Activated naive CD8-positive, alpha-beta T cell (primary cell): ENCODE measurements around the gene C1RL.

Experiments used
- H3K27ac Mint-ChIP-seq: one replicate; pipeline ENCODE4 v1.8.0; 2021; ENCODE audit warnings: mixed read lengths
- H3K27me3 Mint-ChIP-seq: one replicate; pipeline ENCODE4 v1.8.0; 2021; ENCODE audit warnings: mixed read lengths
- H3K36me3 Mint-ChIP-seq: one replicate; pipeline ENCODE4 v1.8.0; 2021; ENCODE audit warnings: mixed read lengths
- H3K4me1 Mint-ChIP-seq: one replicate; pipeline ENCODE4 v1.8.0; 2021; ENCODE audit warnings: low read depth, mixed read lengths
- H3K4me3 Mint-ChIP-seq: one replicate; pipeline ENCODE4 v1.8.0; 2021; ENCODE audit warnings: mild to moderate bottlenecking, mixed read lengths
- H3K9me3 Mint-ChIP-seq: one replicate; pipeline ENCODE4 v1.8.0; 2021; ENCODE audit warnings: low read depth, mixed read lengths

Gene C1RL

GRCh38 chr12:7128681-7129286 lies 19.8 kb upstream of the C1RL start, which contains the start of gene RBP5:
TSS of gene RBP5 (minus strand) at chr12:7128889. CDS start at chr12:7128775, 114 bp downstream.
- Mint-ChIP-seq H3K4me1 (peaks cover 30% of the 10 kb centered on the region), H3K4me3 (peak within 1 kb of the TSS; percentile 94), H3K27me3 (no peaks in the 10 kb centered on the region), H3K27ac (no peak within 1 kb of the TSS), H3K9me3 (no peaks in the 10 kb centered on the region), H3K36me3 (no peaks in the 10 kb centered on the region)

DNA sequence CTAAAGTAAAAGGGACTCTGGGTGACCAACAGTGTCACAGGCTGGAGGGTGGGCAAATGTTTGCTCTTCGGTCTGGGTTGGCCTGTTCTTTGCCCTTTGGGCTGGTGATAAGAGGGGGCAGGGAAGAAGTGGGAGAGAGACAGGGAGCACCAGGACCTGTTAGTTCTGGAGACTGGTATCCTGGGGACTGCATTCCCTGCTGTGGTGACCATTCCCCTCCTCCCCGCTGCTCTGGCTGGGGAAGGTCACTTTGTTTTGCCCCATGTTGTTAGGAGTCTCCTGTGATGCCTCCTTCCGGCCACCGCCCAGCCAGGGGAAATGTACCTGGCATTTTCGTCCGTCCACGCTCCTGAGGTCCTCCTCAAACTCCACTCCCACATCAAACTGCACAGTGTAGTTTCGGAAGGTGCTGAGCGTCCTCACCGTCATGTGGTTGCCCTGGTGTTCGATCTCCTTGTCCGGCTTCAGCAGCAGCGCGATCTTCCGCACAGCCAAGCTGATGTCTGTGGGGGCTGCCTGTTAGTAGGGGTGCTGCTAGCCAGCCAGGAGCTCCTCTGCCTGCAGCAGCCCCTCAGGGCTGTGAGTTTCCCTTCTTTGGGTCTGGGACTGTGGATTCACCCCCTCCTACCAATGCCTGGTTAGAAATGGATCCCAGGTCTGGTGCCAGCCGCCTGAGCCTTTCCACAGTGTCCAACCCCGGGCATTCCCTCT lies 19.1 kb upstream of the C1RL start:
- Mint-ChIP-seq H3K36me3 (no peaks in the 10 kb centered on the region), H3K4me3 (peak overlapping the region; percentile 94), H3K27ac (no peak overlapping the region), H3K27me3 (no peaks in the 10 kb centered on the region), H3K9me3 (no peaks in the 10 kb centered on the region), H3K4me1 (peaks cover 30% of the 10 kb centered on the region)

GRCh38 chr12:7125632-7126227 lies 16.7 kb upstream of the C1RL start:
- no peak overlapping the region for H3K27ac Mint-ChIP-seq
- H3K4me3 Mint-ChIP-seq = no peak overlapping the region
- no peaks in the 10 kb centered on the region for H3K27me3 Mint-ChIP-seq
- peaks cover 11% of the 10 kb centered on the region for H3K4me1 Mint-ChIP-seq
- H3K36me3 Mint-ChIP-seq = no peaks in the 10 kb centered on the region
- no peaks in the 10 kb centered on the region for H3K9me3 Mint-ChIP-seq

GRCh38 chr12:7123806-7124522 lies 14.9 kb upstream of the C1RL start:
- Mint-ChIP-seq H3K4me3 (no peak overlapping the region), H3K9me3 (no peaks in the 10 kb centered on the region), H3K4me1 (peaks cover 5% of the 10 kb centered on the region), H3K36me3 (no peaks in the 10 kb centered on the region), H3K27ac (no peak overlapping the region), H3K27me3 (no peaks in the 10 kb centered on the region)

DNA sequence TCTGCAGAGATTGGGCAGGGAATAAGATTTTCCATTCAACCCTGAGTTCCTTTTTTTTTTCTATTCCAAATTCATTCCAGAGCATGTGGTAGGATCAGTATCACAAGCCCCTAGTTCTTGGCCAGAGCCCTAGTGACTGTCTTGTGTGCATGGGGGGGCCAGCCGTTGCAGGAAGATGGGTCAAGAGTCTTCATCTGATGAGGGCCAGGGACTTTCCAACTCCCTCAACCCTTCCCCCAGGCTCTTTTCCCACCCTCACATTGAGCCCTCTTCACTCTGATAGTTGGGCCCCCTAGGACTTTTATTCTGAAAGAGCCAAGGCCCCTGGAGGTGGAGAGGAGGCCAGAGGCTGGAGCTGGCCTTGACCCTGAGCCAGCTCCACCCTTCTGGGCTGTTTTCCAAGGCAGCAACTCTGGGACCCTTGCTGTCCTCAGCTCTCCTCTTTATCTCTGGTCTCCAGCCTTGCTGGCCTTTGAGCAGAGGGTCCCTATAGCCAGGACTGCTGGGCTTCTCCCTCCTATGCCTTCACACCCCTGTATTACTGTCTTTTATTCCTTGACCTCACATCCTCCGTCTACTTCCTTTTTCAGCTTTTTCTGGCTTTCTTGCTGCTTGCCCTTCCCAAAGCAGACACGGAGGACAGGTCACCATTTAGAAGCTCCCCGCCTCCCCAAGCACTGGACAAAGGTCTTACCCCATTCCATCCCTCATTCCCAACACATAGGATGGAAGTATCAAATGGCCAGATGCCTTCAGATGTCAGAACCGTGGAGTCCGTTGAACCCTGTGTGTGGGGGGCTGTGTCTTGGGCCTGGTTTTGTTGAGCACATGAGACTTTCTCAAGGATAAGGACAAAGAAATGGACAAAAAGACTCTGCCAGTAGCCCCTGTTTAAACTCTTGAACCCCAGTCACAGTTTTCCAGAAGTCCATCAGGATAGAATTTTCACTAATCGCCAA lies 14.1 kb upstream of the C1RL start:
- Mint-ChIP-seq H3K36me3 (peaks cover 6% of the 10 kb centered on the region), H3K4me1 (no peaks in the 10 kb centered on the region), H3K27me3 (no peaks in the 10 kb centered on the region), H3K4me3 (no peak overlapping the region), H3K27ac (no peak overlapping the region), H3K9me3 (no peaks in the 10 kb centered on the region)

- H3K4me1 Mint-ChIP-seq = no peaks in the 10 kb centered on the region
- H3K4me3 Mint-ChIP-seq = no peak overlapping the region
- no peaks in the 10 kb centered on the region for H3K27me3 Mint-ChIP-seq
- H3K36me3 Mint-ChIP-seq = peaks cover 7% of the 10 kb centered on the region
- no peaks in the 10 kb centered on the region for H3K9me3 Mint-ChIP-seq
- H3K27ac Mint-ChIP-seq = no peak overlapping the region
Observed at GRCh38 chr12:7121324-7121723, 12.3 kb upstream of the C1RL start.

GRCh38 chr12:7120166-7120565 lies 11.2 kb upstream of the C1RL start:
- H3K9me3 Mint-ChIP-seq = no peaks in the 10 kb centered on the region
- no peak overlapping the region for H3K4me3 Mint-ChIP-seq
- no peaks in the 10 kb centered on the region for H3K27me3 Mint-ChIP-seq
- H3K27ac Mint-ChIP-seq = no peak overlapping the region
- H3K36me3 Mint-ChIP-seq = peaks cover 12% of the 10 kb centered on the region
- H3K4me1 Mint-ChIP-seq = no peaks in the 10 kb centered on the region

DNA sequence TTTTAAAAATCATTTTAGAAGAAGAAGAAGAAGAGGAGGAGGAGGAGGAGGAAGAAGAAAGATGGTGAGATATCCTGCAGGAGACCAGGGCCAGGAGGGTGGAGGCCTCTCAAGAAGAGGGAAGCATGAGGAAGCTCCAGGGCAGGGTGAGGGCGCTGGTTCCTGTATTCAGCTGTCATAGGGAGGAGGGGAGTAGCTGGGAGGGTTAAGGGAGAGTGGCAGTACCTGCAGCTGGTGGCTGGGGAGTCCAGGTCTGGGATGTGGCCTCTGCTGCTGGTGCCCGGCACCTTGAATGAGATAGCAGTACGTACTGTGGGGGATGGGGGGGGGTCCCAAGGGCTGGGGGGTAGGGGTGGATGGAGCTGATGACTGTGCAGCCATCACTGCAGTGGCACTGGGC lies 9.9 kb upstream of the C1RL start:
- peaks cover 12% of the 10 kb centered on the region for H3K36me3 Mint-ChIP-seq
- H3K9me3 Mint-ChIP-seq = no peaks in the 10 kb centered on the region
- no peak overlapping the region for H3K27ac Mint-ChIP-seq

DNA sequence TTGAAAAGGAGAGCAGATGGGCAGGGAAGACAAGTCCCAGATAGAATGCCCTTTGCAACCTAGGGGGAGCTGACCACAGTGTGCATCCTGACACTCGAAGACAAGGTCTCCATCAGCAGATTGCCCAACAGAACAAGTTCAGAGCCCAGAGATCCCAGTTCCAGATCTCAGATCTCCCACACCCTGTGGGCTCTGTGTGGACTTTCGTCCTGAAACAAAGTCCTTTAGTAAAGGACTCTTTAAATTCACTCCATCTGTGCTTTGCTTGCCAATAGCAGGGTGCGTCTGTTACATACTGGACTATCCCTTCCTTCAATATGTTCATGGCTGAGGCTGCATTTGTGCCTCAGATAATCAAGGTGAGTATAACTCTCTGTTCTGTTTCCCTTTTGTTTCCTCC lies 8.7 kb upstream of the C1RL start:
- H3K4me3 Mint-ChIP-seq = no peak overlapping the region
- H3K27me3 Mint-ChIP-seq = no peaks in the 10 kb centered on the region
- peaks cover 5% of the 10 kb centered on the region for H3K4me1 Mint-ChIP-seq
- no peaks in the 10 kb centered on the region for H3K9me3 Mint-ChIP-seq
- H3K27ac Mint-ChIP-seq = no peak overlapping the region
- peaks cover 12% of the 10 kb centered on the region for H3K36me3 Mint-ChIP-seq

More for the DNA sequence above, 9.9 kb upstream of the C1RL start:
- no peak overlapping the region for H3K4me3 Mint-ChIP-seq
- H3K27me3 Mint-ChIP-seq = no peaks in the 10 kb centered on the region
- H3K4me1 Mint-ChIP-seq = no peaks in the 10 kb centered on the region

GRCh38 chr12:7116916-7117315 lies 7.9 kb upstream of the C1RL start:
- no peak overlapping the region for H3K27ac Mint-ChIP-seq

GRCh38 chr12:7116196-7116595 lies 7.2 kb upstream of the C1RL start:
- Mint-ChIP-seq H3K4me1 (peaks cover 5% of the 10 kb centered on the region), H3K9me3 (no peaks in the 10 kb centered on the region), H3K4me3 (no peak overlapping the region), H3K27ac (no peak overlapping the region), H3K36me3 (peaks cover 12% of the 10 kb centered on the region), H3K27me3 (no peaks in the 10 kb centered on the region)

More at GRCh38 chr12:7116916-7117315, 7.9 kb upstream of the C1RL start:
- Mint-ChIP-seq H3K27me3 (no peaks in the 10 kb centered on the region), H3K4me1 (peaks cover 5% of the 10 kb centered on the region), H3K9me3 (no peaks in the 10 kb centered on the region), H3K4me3 (no peak overlapping the region), H3K36me3 (peaks cover 12% of the 10 kb centered on the region)

- Mint-ChIP-seq H3K4me3 (no peak overlapping the region), H3K9me3 (no peaks in the 10 kb centered on the region), H3K27me3 (no peaks in the 10 kb centered on the region), H3K4me1 (peaks cover 5% of the 10 kb centered on the region), H3K36me3 (peaks cover 12% of the 10 kb centered on the region), H3K27ac (no peak overlapping the region)
Observed at GRCh38 chr12:7114851-7115250, 5.8 kb upstream of the C1RL start.

- Mint-ChIP-seq H3K36me3 (peaks cover 12% of the 10 kb centered on the region), H3K9me3 (no peaks in the 10 kb centered on the region), H3K27ac (no peak overlapping the region), H3K27me3 (no peaks in the 10 kb centered on the region), H3K4me1 (peaks cover 11% of the 10 kb centered on the region), H3K4me3 (no peak overlapping the region)
Observed at GRCh38 chr12:7114008-7114407, 5.0 kb upstream of the C1RL start.

DNA sequence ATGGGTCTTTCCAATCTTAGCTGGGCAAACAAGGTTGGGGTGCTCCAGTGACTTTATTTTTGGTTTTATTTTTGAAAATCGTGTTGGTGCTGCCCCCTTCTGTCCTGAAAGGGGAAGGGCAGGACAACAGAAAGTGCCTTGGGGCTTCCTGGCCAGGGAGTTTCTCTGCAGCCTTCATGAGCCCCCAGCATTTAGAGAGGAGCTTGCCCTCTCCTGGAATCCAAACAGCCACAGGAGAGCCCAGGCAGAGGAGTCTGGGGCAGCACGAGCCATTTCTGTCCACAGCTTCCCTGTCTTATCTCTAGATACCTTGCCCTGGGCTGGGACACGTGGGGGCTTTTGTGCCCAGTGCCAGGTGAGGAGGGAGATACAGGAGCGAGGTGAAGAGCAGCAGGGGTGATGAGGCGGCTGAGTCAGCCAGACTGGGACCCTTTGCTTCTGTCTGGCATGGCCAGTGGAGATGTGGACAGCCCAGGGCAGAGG lies 4.4 kb upstream of the C1RL start:
- H3K27ac Mint-ChIP-seq = no peak overlapping the region
- H3K4me1 Mint-ChIP-seq = peaks cover 13% of the 10 kb centered on the region
- no peak overlapping the region for H3K4me3 Mint-ChIP-seq
- H3K36me3 Mint-ChIP-seq = peaks cover 9% of the 10 kb centered on the region
- H3K27me3 Mint-ChIP-seq = no peaks in the 10 kb centered on the region
- H3K9me3 Mint-ChIP-seq = no peaks in the 10 kb centered on the region
